ENCODE data around the gene ITPR2.

ITPR2 gene

DNA sequence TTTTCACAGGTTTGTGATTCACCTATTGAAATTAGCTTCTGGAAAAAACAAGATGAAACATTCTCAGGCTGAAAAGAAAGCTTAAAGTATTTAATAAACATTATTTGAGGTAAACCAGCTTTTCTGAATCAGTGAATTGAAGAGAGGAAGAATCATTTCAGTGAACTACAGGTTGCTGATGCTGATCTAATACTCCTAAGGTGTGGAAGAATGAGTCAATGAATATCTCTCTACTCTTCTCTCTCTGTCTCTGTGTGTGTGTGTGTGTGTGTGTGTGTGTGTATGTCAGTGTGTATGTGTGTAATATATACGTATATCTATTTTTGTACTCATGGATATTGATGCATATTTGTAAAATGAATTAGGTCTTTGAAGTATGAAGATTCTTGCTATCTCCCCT, 325.4 kb downstream of the ITPR2 start:
- no peak for DNase-seq

DNA sequence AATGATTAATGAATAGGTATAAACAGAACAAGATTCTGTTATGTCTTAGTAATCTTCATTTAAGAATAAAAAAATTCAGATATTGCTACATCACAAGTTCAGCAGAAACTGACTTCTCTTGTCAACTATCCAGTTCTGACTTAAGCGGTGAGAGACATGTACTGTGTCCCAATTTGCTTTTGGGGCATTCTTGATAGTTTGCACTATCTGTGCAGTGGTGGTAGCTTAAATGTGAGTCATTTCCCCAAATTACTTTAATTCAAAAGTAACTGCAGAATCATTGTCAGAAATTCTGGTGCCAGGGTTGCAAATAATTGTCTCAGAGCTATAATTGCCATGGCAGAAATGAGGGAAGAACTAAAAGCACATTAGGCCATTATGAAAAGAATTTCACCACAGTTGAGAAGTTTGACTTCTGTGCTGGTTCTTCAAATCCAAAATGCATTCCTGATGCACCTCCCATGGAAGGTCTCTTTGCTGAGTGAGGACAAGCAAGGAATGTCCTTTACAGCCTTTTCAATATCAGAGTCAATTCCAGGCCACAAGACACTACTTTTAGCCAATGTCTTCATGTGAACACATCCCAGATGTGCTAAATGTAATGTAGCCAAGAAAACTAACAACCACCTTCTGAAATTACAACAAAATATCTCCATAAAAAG, 332.9 kb downstream of the ITPR2 start:
- no peak for DNase-seq

DNA sequence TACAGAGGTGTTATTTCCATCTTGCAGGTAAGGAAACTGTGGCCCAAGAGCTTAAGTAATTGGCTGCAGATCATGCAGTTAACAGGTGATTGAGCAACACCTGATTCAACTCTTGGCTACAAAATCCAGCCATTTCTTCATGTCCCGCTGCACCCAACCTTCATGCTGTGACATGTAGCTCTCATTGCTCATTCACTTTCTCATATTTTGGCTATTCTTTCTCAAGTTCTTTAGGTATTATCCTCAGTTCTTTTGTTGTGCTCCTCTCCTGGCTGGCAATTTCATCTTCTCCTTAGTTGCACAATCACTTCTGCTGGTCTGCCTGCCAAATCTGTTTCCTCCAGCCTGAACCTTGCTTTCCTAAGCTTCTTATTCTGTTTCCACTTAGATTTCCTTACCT, 336.8 kb downstream of the ITPR2 start:
- no peak for DNase-seq

DNA sequence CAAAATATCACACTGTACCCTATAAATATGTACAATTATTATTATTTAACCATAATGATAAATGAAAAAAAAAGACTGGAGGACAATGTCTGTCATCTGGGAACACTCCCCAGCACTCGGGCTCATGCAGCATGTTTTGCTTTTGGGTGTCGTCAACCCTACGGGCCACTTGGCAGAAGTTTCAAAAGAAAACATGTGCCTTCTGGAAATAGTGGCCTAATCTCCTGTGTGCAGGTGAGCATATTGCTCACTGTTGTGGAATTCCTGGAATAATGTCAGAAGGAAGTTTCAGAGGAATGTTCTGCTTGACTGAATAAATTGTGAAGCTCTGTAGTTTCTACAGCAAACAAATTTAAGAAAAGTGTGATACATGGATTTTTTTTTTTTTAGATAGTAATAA, 339.3 kb downstream of the ITPR2 start:
- DNase-seq = no peak

DNA sequence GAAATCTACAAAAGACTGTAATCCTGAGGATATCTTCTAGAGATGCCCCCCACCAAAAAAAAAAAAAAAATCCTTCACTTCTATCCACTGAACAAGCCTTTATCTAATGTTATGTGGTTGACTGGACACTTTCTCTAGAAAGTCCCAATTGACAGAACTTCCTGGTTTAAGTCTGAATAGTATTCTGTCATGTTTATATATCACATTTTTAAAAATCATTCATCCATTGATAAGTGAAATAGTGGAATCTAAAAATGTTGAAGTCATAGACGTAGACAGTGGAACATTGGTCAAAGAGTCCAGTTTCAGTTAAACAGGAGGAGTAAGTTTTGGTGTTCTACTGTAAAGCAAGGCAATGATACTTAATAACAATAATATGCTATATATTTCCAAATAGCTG, 340.6 kb downstream of the ITPR2 start:
- no peak for DNase-seq

DNA sequence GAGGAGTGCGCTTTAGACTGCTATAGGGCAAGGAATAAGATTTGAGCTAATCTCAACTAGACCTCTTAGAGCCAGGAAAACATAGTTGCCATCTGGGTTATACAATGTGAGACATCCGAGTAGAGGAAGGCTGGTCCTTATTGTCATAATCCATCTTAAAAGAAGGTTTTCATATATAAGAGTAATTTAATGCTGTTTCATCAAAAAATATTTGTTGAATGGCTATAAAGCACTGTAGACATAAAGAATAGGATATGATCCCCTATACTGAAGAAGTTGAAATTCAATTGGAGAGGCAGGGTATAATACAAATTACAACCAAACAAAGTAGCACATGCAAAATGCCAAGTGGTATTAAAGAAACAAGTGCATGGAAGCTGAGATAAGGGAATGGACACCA, 343.1 kb downstream of the ITPR2 start:
- no peak for DNase-seq

DNA sequence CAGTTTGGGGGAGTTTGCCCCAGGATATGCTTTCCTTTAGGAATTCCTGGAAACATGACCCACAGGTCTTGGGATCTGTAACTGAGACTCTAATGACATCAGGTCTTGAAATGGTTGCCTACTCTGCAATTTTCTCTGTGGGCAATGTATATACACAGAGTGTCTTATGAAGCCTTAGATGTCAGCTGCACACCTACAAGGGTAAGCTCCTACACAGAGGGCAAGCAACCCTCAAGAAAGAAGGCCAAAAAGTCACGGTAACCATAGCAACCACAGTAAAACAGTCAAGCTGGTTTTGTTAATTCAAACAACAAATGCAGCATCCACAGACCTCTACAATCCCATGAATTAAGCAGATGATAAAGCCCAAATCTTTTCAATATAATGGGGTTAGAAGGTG, 344.6 kb downstream of the ITPR2 start:
- DNase-seq = no peak

DNA sequence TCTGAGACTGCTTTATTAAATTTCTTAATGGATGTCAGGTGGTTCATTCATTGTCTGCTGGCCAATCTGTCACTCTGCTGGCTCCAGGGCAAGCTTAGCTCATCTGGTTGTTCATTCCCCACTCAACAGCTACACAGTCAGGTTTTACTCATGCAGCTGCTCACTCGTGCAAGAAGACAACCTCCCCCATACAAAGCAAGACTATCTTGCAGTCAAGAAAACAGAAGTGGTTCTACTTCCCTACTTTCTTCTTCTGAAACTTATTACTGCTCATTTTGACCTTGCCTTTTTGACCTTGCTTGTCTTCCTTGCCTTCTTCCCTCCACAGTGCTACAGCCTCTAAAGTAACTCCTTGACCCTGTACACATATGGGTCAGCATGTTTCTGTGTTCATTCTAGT, 359.7 kb downstream of the ITPR2 start:
- DNase-seq = no peak

DNA sequence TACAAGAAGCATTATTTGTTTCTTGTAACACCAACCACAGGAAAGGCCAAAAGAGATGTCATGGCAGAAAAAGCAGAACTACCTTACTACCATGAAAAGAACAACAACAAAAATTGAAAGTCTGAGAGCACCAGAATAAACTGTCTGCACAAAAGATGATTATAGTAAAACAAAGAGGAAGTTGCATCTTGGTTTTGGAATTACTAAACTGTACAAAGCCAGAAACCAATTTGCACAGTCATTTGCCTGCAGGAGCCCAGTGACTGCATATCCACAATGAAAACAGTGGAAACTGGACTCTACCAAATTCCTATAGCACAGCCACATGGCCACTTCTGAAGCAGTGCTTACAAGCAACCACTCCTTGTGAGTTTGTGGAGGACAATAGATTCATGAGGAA, 361.4 kb downstream of the ITPR2 start:
- DNase-seq = no peak

DNA sequence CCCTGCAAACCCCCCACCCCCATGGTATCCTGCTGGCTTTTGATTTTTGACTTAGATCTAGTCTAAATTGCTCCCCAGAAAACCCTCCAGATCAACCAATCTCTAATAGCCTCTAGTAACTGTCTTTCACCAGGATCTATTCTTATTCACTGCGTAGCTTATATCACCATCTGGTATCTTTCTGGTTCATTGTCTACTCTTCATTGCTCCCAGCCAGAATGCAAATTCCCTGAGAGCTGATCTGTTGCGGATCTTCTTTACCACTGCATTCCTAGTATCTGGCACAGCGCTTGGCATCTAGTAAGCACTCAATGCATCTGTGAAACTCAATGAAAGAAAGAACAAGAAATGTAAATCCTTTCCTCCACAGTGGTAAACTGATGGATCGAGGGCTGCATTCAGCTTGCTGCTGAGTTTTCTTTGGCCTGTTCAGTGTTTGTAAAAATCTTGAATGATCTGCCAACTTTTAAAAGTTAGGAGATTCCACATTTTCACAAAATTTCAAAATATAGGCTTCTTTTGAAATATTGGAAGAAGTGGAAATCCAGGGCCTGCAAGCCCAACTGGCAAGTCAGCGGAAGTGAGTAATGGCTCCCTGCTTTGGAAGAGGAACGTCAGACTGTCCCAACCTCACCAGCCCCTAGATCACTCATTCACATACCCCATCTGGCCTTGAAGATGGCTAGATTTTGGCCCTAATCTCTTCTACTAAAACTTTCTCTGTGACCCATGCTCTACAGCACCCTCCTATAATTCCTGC, 363.4 kb downstream of the ITPR2 start:
- no peak for DNase-seq

DNA sequence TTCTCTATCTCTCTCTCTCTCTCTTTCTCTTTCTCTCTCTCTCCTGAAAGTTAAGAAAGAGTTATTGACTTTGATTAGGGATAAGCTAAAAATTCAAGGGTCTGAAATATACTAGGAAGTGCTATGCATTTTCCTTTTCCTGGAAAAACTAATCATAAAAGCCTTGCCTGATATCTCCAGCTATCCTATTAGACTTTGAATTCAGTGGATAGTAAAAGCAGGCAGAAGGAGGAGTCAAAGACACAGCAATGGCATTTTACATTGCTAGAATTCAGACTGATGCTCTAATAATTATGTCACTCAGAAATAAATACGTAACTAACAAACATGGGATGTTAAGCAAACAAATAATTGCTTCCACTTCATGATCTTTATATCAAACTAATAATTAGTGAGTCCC, 365.6 kb downstream of the ITPR2 start:
- no peak for DNase-seq

DNA sequence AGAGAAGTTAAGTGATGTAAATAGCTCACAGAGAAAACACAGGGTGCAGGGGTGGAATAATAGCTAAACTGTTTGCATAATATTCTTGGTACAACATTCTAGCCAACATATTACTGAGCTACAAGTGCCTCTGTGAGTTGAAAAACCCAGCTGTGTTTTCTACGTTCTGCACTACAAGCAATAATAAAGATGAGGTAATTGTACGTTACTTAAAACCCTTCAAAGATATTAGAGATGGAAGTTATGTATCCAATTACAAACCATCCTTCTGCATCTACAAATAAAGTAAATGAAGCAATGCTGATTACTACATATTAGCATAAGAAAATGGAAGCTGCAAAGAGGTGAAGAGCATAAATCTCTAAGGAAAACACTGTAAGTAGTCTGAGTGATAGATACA, 366.3 kb downstream of the ITPR2 start:
- DNase-seq = no peak

DNA sequence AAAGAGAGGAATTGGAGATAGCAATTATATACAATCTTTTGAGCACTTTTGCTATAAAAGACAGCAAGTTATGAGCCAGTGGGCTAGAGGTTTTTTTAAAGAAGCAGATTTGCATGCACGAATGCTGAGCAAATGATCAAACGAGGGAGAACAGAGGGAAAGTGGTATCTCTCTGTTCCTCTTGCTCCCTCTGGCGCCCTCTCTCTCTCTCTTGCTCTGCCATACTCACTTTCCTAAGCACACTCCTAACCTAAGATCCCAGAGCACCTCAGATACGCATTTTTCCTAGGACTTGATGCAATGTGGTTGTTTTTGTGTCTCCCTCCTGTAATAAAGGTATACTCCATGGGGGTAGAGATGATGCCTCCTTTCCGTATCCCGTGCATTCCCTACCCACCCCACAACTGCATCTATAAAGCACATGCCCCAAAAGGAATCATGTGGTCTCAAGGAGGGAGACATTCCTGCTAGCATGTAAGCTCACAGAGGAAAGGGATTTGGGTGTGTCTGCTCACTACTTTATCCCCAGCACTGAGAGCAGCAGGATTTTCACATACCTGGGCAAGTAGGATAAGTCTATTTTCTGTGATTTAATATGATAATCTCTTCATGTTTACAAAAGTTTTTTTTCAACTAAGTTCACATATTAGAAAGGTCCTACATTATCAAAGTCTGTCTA, 367.4 kb downstream of the ITPR2 start:
- DNase-seq = no peak

DNA sequence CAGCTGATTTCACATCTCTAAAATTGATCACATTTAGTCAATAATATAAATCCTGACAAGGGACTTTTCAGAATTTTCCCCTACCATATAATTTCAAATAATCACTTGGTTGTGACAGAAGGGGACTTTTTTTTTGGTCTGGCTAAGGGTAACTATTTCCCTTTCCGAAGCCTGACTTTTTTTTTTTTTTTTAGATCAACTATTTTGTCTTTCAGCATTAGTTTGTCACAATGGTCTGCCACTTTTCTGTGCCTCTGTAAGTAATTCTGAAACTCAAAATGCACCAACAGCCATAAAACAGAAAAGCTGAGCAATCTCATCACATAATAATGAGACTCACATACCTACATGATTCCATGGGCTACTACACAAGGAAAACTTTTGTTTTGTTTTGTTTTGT, 371.2 kb downstream of the ITPR2 start:
- no peak for DNase-seq

DNA sequence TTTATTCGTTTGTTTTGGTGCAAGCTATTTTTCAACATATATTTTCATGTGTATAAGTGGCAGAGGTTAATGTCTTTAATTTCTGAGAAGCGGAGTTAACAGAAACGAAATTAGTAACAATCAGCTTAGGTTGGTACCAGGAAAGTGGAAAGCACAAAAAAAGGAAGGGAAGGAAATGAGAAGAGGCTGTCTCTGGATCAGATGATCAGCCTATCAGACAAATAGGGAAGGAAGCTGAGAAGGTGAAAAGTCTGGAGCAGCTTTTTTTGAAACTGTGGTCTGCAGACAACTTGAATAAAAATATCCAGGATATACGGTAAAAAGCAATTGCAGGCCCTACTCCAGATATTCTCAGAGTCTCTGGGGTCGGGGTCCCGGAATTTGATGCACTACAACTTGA, 372.6 kb downstream of the ITPR2 start:
- no peak for DNase-seq

DNA sequence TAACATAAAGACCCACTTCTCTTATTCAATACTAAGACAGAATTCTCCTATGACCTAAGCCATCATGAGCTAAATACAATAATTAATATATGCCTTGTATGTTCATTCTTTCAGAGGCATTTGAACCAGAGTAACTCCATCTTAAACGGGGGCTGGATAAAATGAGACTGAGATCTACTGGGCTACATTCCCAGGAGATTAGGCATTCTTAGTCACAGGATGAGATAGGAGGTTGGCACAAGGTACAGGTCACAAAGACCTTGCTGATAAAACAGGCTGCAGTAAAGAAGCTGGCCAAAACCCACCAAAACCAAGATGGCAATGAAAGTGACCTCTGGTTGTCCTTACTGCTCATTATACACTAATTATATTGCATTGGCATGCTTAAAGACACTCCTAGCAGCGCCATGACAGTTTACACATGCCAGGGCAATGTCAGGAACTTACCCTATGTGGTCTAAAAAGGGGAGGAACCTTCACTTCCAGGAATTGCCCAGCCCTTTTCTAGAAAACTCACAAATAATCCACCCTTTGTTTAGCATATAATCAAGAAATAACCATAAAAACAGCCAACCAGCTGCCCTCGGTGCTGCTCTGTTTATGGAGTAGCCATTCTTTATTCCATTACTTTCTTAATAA, 376.9 kb downstream of the ITPR2 start:
- no peak for DNase-seq

DNA sequence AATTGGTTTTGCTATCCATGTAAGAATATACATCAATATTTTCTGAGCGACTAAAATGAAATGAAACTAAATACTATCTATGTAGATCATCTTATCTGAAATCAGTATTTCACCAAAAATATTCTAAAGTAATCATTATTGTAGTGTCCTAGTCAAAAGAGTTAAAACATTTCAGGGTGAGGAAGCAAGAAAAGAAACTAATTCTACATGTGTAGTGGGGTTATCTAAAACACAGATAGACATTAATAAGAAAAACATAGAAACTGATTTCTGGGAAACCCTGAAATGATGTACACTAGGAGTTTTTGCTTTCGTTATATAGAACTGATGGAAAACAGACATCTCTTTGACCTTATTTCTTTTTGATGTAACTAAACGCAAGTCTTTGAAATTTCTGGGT, 379.7 kb downstream of the ITPR2 start:
- no peak for DNase-seq

DNA sequence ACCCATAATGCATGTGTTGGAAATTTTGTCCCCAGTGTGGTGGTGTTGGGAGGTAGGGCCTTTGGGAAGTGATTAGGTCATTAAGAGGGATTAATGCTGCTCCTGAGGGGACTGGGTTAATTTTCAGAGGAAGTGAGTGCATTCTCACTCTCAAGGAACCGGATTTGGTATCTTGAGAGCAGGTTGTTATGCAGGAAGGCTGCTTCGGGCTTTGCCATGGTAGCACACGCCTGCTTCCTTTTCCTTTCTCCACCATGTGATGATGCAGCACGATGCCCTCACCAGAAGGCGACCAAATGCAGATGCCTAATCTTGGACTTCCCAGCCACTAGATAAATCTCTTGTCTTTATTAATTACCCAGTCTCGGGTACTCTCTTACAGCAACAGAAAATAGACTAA, 380.5 kb downstream of the ITPR2 start:
- no peak for DNase-seq

DNA sequence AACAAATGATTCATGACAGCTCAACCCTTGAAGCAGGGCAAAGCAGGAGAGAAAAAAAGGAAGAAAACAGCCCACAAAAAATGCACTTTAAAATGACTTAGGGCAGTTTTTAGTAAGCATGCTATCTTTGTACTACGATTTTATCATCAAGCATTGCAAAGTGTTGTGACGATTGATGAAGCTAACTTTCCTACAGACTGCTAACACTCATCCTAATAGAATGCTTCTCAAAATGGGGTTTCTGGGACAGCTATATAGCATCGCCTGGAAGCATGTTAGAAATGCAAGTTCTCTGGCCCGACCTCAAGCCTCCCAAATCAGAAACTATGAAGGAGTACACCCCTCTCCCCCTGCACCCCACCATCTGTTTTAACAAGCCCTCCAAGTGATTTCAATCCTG, 381.2 kb downstream of the ITPR2 start:
- DNase-seq = no peak

DNA sequence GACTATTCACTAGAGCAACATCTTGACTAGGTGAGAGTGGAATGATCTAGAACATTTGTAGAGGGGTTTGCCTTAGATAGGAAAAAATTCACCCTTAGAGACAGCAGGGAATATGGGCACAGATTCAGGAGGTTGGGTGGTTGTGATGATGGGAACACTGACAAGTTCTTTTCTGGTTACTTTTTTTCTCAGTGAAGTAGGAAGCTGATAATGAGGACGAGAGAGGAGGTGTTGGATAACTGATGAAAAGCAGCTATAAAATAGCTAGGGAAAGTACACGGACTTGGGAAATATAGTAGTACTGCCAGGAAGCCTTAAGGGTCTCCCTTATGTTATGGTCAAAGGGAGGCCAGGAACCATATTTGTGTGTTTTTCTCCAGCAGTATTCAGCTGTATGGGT, 387.1 kb downstream of the ITPR2 start:
- no peak for DNase-seq

DNA sequence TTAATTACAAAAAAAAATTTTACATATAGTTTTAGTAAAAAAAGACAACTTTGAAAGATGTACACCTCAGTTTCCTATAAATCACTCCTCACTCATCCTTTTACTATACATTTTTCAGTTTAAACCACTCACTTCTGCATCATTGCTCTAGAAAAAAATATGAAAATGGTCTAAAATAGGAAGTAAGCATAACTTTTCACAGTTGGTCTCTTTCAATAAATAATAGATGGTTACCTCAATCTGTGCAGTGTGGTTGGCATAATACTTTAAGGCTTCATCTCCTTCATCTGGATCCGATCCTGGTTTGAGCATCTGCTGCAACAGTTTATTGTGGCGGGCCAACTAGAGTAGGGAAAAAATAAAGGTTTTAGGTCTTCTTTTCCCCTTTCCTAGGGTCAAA, 389.7 kb downstream of the ITPR2 start:
- DNase-seq = no peak

DNA sequence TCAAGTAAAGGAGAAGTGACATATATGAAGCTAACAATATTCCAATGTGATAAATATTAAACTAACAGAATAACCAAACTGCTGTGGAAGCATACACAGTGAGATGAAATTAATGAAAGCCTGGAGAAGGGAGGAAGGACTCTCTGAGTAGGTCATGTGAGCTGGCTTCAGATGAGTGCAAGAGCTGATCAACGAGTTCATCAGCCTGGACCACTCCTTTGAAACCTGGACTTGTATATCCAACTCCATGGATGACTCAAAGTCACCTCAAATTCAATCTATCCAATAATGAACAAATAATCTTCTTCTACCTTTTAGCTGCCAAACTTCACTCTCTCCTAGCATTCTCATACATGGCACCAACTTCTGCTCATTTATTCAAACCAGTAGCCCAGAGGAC, 391.6 kb downstream of the ITPR2 start:
- no peak for DNase-seq

DNA sequence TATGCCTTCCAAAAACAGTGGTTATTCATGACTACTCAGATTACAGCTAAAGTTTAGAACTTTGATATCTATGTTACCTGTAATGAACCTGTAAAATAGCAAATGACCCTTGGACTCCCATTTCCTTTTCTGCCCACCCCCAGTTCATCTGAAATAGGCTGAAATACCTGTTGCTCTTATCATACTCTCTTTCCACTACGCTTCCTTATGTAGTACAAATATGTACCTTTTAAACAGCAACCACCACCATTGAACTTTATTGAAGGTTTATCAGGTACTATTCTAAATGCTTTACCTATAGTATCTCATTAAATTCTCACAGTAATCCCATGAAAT, 398.0 kb downstream of the ITPR2 start:
- DNase-seq = no peak

Data from activated CD4-positive, alpha-beta T cell treated with anti-CD3 and anti-CD28 coated beads, Interleukin-2, amount 50 U/mL, for 48 hours (primary cell).